Stimulated activated CD8-positive, alpha-beta memory T cell treated with anti-CD3 and anti-CD28 coated beads, Interleukin-7, amount 100 ng/mL, for 1 hour (primary cell): ENCODE results near the gene LRRC3.

Experiments used
- DNase-seq, 2 donors: peaks; one replicate each; pipeline ENCODE4 v3.0.0-alpha.2; 2020; ENCODE audit warnings: low read depth in 2 of 2

LRRC3 gene

DNA sequence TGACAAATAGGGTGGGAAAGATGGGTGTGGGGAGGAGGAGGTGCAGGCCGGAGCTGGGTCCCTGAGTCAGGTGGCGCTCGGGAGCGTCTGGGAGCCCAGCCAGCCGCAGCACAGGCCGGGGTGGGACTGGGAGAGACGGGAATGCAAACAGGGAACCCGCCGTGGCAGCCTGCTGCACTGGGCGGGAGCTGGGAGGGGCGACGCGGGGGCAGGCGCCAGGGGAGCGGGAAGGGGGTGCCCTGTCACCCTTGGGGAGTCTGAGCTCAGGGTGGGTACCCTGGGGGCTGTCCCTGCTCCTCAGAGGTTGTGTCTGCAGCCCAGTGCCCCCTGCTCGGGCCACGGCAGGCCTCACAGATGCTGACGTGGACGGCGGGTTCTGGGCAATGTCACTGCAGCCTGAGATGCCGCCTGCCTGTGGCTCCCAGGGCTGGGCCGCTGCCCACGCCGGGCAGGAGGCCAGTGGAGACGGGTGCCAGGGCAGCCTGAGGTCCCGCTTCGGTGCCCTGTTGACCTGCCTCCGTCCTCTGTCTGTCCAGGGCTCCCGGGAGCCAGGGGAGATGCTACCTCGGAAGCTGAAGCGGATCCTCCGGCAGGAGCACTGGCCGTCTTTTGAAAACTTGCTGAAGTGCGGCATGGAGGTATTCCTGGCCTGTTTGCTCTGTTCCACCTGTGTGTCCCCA, 16.6 kb upstream of the LRRC3 start:
- DNase-seq, result no peak

DNA sequence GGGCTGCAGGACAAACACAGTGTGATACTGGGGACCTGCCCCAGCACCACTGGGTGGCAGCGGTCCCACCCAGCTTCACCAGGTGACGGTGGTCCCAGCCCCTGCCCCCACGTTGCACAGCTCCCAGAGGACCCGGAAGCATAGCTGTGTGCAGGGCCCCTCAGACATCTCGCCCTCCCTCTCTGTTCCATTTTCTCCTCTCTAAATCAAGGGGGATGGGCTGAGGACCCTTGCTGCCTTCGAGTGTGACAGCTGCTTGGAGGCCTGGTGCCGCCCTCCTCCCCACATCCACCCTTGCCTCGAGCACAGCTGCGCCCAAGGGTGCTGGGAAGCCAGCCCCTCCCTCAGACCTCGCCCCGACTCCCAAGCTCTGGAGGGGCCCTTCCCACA, 16.1 kb upstream of the LRRC3 start:
- DNase-seq, result no peak

DNA sequence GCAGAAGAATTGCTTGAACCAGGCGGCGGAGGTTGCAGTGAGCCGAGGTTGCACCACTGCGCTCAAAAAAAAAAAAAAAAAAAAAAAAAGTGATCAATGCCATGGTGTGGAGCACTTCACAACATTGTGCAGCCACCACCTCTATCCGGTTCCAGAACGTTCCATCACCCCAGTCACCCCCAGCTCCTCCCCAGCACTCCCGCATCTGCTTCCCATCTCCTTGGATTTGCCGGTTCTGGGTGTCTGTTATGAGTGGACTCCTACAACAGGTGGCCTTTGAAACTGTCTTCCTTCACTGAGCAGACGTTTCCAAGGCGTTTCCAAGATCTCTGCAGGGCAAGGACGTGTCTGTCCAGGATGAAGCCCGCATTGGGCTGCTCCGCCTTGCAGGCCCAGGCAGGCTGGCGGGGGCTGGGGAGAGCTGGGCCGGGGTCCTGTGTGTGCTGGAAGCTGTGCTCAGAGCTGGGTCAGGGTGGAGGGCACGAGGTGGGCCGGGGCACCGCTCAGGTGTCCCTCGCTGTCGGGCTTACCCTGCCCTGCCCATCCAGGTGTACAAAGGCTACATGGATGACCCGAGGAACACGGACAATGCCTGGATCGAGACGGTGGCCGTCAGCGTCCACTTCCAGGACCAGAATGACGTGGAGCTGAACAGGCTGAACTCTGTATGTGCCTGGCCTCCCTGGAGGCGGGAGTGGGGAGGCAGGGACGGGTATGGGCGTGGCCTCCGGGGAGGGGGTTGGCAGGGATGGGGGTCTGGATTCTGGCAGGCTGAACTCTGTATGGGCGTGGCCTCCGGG, 14.9 kb upstream of the LRRC3 start:
- DNase-seq, result no peak

DNA sequence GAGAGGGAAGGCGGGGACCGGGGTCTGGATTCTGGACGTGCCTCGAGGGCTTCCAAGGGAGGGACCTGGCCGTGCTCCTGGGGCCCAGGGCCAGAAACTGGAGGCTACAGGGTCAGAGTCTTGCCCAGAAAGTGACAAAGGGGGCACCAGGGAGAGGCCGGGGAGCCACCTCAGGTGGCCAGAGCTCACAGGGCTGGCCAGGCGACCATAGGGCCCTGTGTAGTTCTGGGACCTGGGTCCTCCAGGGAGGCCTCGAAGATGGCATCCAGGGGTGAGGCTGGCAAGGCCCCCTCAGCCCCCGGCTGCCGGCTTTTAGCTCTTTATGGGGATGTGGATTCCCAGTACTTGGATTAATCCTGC, 14.3 kb upstream of the LRRC3 start:
- no peak for DNase-seq

DNA sequence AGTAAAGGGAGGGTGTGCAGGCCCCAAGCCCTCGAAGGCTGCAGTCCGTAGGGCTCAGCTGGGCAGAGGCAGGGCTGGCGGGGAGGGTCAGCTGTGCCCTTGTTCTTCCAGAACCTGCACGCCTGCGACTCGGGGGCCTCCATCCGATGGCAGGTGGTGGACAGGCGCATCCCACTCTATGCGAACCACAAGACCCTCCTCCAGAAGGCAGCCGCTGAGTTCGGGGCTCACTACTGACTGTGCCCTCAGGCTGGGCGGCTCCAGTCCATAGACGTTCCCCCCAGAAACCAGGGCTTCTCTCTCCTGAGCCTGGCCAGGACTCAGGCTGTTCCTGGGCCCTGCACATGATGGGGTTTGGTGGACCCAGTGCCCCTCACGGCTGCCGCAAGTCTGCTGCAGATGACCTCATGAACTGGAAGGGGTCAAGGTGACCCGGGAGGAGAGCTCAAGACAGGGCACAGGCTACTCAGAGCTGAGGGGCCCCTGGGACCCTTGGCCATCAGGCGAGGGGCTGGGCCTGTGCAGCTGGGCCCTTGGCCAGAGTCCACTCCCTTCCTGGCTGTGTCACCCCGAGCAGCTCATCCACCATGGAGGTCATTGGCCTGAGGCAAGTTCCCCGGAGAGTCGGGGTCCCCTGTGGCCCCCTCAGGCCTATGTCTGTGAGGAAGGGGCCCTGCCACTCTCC, 13.6 kb upstream of the LRRC3 start:
- DNase-seq, result no peak

DNA sequence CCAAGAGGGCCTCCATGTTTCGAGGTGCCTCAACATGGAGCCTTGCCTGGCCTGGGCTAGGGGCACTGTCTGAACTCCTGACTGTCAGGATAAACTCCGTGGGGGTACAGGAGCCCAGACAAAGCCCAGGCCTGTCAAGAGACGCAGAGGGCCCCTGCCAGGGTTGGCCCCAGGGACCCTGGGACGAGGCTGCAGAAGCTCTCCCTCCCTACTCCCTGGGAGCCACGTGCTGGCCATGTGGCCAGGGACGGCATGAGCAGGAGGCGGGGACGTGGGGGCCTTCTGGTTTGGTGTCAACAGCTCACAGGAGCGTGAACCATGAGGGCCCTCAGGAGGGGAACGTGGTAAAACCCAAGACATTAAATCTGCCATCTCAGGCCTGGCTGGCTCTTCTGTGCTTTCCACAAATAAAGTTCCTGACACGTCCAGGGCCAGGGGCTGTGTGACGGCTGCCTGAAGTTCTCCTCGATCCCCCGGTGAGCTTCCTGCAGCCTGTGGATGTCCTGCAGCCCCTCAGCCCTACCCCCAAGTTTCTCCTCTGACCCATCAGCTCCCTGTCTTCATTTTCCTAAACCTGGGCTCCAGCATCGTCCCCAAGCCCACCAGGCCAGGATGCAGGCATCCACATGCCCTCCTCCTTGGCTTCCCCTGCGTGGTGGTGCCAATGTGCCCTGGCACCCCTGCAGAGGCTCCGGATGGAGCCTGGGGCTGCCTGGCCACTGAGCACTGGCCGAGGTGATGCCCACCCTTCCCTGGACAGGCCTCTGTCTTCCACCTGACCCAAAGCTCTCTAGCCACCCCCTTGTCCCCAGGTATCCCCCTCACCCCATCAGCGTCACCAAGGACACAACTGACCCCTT, 12.8 kb upstream of the LRRC3 start:
- DNase-seq, result no peak

DNA sequence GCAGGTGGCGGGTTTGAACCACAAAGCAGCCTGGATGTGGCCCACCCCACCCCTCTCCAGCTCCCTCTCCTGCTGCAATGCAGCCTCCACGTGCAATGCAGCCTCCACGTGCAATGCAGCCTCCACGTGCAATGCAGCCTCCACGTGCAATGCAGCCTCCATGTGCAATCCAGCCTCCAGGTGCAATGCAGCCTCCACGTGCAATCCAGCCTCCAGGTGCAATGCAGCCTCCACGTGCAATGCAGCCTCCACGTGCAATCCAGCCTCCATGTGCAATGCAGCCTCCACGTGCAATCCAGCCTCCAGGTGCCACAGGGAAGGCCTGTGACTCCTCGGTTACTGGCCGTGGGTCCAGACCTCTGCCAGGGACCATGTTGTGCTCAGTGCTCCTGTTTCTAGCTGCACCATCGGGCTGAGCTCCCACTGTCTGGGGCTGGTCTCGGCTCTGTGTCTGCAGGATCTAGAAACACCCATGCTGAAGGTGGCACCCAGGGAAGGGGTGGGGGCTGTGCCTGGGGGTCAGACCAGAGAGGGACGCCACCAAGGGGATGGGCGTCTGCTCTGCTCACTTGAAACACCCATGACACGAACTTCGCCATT, 11.9 kb upstream of the LRRC3 start:
- DNase-seq, result no peak

DNA sequence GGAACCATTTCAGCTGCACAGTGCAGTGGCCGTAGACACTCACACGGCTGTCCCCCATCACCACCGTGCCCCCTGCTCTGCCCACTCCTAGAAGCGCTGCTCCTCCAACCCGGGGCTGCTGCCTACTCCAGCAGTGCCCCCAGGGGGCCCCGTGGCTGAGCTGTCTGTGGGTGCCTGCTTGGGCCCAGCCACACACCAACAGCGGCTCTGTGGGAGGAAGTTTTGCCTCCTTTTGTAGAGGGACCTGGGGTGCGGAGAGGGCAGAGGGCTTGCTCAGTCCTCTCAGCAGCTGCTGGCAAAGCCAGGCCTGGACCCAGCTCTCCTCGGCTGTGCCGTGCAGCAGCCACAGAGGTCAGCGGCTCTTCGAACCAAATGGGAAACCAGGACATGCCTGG, 11.4 kb upstream of the LRRC3 start:
- DNase-seq, result no peak

DNA sequence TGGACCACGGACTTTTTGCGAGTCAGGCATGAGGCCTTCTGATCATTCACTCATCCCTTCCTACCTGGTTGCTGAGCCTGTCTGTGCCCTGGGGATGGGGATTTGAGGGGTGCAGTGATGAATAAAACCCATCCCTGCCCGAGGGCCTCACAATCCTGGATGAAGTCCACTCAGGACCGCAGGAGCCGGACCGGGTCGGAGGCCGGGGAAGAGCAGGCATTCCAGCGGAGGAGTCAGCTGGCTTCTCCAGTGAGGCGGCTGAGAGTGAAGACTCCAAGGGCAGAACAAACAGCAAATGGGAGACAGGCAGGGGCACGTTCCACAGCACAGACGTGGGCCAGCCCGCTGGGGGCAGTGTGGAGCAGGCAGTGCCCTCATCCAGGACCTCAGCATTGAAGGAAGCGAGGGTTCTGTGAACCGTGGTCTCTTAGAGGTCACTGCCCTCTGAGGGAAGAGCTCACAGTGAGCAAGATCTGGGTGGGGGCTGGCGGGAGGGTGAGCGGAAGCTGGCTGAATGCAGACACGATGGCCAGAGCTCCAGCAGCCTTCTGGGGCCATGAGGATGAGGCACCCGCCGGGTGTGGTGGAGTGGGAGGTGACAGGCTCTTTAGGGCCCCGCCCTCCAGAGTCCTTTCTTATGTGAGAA, 10.9 kb upstream of the LRRC3 start:
- DNase-seq, result no peak

DNA sequence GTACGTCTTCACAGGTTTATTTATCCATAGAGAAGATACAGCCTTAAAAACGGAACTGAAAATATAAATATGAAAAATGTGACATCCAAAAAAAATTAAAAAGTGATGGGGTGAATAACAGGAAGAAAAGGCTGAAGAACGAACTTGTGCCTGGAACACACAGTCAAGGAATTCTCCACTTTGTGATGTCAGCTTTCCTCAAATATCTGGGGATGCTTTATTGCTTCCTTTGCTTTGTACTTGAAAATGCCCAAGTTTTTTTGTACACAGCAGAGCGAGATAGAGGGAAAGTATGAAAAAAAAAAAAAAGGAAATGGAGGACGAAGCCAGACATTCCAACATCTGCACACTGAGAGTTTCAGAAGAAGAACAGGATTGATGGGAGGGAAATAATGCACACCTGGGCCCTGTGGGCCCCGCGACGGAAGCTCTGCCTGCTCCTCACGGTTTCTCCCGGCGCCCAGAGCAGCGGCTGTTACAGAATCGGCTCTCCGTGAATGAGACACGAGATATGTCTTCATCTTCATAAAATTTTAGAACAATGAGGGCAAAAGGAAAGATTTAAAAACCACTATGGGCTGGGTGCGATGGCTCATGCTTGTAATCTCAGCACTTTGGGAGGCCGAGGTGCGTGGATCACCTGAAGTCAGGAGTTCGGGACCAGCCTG, 10.0 kb upstream of the LRRC3 start:
- DNase-seq, result no peak

DNA sequence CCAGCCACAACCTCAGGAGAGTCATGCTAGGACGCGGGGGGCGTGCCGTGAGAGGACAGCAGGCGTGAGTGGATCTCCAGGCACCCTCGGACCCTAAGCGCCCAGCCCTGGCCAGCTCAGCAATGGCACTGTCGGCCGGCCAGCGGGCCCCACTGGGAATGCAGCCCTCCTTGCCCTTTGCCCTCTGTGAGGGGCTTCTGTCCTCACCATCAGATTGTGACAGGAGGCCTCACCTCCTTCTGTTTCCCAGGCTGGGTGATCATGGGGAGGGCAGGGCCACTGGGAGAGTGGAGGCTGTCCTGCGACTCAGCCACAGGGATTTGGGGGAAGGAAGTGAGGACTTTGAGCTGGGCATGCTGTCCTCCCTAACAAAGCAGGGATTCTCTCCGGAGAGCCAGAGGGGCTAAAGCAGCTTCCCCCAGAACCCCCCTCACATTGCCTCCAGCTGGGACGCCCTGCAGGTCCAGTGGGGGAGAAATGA, 6.6 kb upstream of the LRRC3 start:
- DNase-seq, result no peak

DNA sequence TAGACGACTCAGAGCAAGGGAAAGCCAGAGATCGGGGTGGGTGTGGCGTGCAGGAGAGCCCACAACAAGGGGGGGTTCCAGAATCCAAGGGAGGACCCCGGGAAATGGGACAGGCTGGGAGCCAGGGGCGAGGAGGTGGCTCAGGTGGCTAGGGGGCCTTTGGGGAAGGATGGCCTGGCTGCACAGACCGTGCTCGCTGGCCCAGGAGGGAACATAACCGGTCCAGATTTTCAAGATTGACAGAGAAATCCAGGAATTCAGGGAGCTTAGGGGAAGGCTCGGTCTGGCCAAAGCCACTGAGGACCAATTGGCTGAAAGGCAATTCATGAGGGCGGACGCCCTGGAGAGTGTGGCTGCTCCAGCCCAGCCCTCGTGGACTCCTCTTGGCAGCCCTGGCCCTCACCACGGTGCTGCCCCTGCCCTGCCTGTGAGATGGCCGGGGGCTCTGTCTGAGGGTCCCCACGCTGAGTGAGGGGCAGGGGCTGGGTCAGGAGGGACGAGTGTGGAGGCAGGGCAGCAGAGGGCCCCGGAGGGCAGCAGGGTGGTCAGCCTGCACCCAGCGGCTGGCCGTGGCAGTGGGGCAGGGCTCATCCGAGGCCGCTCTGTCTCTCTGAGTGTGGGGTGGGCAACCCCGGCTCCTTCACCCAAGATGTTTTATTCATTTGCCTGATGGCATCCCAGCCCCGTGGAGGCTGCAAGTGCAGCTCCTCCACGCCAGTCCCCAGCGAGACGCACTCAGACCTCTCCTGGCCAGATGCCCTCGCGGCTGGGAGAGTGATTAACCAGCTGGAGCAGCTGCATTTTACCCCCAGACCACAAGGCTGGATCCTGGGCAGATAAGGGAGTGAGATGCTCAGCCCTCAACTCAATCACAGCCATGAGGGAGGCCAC, 5.6 kb upstream of the LRRC3 start:
- DNase-seq, result no peak

DNA sequence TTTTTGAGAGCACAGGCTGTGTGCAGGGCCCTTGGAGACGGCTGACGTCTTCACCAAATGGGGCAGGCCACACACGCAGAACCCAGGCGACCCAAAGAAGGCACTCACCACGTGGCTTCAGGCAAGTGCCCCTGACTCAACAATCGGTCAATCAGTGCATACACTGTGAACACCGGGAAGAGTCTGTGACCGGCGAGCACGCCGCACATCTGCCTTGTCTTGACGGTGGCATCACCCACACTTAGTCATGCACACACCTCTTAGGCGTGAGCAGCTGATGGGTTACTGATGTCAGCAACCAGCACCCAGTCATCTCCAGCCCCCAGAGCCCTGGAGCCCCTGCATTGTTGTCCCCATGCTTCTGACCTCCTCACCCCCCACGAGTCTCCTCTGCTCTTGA, 4.9 kb upstream of the LRRC3 start:
- no peak for DNase-seq

DNA sequence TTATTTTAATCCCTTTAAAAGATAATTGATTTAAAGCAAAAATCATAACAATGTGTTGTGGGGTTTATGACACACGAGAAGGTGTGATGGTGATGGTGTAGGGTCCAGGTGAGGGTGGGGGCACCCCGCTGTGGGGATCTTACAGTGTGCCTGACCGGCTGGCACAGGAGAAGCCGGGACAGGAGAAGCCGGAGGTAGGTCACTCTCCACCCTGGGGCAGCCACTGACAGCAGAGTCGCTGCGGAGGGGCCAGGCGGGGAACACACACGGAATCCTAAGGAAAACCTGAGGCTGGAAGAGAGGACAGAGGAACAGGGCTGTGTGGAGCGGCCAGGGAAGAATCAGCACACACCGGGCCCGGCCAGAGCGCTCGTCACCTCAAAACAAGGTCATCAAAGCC, 4.3 kb upstream of the LRRC3 start:
- DNase-seq, result no peak

DNA sequence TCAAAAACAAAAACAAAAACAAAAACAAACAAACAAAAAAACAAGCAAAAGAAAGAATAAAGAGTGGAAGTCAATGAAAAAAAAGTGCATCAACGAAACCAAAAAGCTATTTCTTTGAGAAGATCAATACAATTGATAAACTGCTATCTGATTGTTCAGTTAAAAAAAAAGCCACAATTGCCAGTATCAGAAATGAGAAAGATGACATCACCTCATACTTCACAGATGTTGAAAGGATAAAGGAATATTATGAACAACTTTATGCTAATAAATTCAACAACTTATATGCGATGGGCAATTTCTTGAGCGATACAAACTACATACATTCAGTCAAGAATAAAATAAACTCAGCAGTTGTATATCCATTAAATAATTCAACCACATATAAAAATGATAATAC, 2.2 kb upstream of the LRRC3 start:
- no peak for DNase-seq

DNA sequence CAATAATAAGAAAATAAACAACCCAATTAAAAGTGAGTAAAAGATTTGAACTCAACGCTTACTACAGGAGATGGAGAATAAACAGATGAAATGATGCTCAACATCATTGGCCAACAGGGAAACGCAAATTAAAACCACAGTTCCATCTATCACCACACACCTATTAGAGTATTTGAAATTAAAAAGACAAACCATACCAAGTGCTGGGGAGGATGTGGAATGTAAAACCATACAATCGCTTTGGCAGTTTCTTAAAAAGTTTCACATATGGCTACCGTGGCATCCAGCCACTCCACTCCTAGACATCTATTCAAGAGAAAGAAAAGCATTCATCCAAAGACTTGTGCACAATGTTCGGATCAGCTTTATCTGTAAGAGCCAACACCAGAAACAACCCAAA, 1.3 kb upstream of the LRRC3 start:
- DNase-seq, result no peak

DNA sequence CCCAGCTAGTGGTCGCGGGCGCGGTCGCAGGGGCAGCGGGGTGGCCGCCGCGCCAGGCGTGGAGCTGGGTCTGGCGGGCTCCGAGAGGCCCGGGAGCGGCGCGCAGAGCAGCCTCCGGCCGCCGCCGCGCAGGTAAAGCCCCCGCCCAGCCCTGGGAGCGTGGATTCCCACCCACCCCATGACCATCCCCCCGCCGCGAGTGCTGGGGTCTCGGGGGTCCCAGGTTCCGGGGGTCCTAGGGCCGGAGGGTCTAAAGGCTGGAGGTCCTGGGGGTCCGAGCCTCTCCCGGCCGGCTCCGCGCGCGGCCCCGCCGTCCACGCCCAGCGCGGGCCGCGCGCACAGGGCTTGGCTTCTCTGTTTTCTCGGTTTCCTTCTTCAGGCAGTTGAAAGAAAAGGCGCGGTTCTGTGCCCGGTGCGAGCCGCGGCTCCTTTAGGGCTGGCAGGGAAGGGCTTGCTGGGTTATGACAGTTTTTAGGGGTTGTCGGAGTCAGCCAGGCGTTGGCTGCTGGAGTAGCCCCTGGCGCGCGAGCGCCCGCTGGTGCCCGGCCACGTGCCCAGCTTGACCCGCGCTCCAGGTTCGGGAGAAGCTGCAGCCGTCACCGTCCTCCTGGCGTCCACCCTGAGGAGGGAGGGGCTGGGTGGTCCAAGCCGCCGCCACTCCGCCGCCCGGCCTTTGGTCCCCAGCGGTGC, 359 bp downstream of the LRRC3 start:
- DNase-seq, result no peak

DNA sequence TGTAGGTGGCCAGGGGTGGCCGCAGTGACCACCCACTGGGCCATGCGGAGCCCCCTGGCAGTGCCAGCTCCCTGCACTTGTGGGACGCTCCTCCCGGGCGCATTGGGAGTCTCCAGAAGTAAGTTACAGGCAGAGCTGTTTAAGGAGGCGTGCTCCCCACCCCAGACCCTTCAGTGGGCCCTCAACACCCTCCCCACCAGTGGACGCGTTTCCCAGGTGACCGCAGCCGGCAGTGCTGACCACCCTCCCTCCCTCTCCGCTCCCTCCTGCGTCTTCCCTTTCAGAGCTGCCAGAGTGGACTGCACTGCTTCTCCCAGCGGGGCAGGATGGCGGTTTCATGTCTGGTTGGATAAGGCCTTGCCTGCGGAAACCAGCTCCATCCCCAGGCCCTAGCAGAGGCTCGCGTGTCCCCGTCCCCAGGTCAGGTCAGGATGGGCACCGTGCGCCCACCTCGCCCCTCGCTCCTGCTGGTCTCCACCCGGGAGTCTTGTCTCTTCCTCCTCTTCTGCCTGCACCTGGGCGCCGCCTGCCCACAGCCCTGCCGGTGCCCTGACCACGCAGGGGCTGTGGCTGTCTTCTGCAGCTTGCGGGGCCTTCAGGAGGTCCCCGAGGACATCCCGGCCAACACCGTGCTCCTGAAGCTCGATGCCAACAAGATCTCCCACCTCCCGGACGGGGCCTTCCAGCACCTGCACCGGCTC, 1.1 kb downstream of the LRRC3 start:
- DNase-seq, result no peak
